ENCODE measurements around the gene FAM180A. TPM values are rescaled to one million over a fixed set of nuclear protein-coding genes. Genes with fewer than 3 reads are reported as not detected.

Gene FAM180A
- not detected in 2 replicates for total RNA-seq (2011; cell fraction: chromatin; rRNA removed; ENCODE audit: low replicate concordance)
- not detected in 2 replicates for total RNA-seq (2011; cell fraction: nucleolus; rRNA removed)
- not detected in 2 replicates for total RNA-seq (2011; cell fraction: nucleoplasm; rRNA removed)
- total RNA-seq (2014; rRNA removed) (not detected in 2 replicates), total RNA-seq (2014; rRNA removed; fragmentation: Illumina TruSeq; extraction: Trizol) (not detected in 2 replicates), total RNA-seq (2015; rRNA removed; fragmentation: Illumina TruSeq; extraction: Trizol) (not detected in 2 replicates), total RNA-seq (2021) (not detected in 2 replicates), polyA plus RNA-seq (2011; rRNA removed) (not detected in 2 replicates), polyA plus RNA-seq (2014; fragmentation: Illumina TruSeq; extraction: Trizol) (not detected in 2 replicates), polyA plus RNA-seq (2014; fragmentation: Nextera tagmentation; extraction: Ambion mirVana) (not detected), polyA plus RNA-seq (2014; rRNA removed) (not detected in 2 replicates), polyA minus RNA-seq (2011; rRNA and poly(A)+ RNA removed) (not detected in 2 replicates), Bru-seq, nascent RNA (not detected), BruChase-seq, experiment 1, labeled RNA remaining after a 2-hour chase (percentile 5 among the genes with signal in this experiment), BruChase-seq, experiment 2, labeled RNA remaining after a 6-hour chase (not detected)
- not detected in 2 replicates for polyA plus RNA-seq (2011; cell fraction: cytosol; rRNA removed)
- polyA plus RNA-seq (2011; cell fraction: nucleus; rRNA removed), result not detected in 2 replicates
- polyA plus RNA-seq (2012), result 0.07 TPM in 1 of 2 replicates, not detected in the other
- polyA minus RNA-seq (2011; cell fraction: cytosol; rRNA and poly(A)+ RNA removed), result not detected in 2 replicates
- not detected in 2 replicates for polyA minus RNA-seq (2011; cell fraction: nucleus; rRNA and poly(A)+ RNA removed)
- long read RNA-seq, experiment 1, result 0 reads
- long read RNA-seq, experiment 2, result 0 reads
- long read RNA-seq, experiment 3, result 0 reads

- ATAC-seq (no peak; the same call in 1 of the 3 replicates), FAIRE-seq (no peak), DNase-seq (ENCODE audit: extremely low read depth in 1 of 4, low spot score in 3 of 4) (no peak)
- in situ Hi-C loops (cut with MboI) (no loop called here), intact Hi-C loops (cut with micrococcal nuclease) (no loop called here)
- CTCF ChIA-PET (ENCODE audit: low intra/inter-chr PET ratio), result no interaction called here
- H4K20me1 ChIP-seq (replicated peaks; ENCODE audit: control insufficient read depth, insufficient read depth, low read length), result no peaks in the 10 kb centered on the region
- 3% methylated on average over 11 of the region's 11 CpGs for WGBS (ENCODE audit: insufficient coverage, low coverage, missing lambda C conversion rate)
- TF ChIP-seq ZNF134 (CRISPR knock-in tag; conservative IDR thresholded peaks at IDR 0.05) (no peak), SPI1 (IDR thresholded peaks at IDR 0.05; ENCODE audit: borderline replicate concordance, low read depth, low read length) (0 out of 2 replicates have a peak, but pooled peaks have one; percentile 5), JUND (IDR thresholded peaks at IDR 0.05; ENCODE audit: borderline replicate concordance, low read depth, low read length) (peak; percentile 9; the same call in 1 of the 2 replicates), JUND (tag; IDR thresholded peaks at IDR 0.05; ENCODE audit: borderline replicate concordance, low read depth, low read length) (no peak), ZNF586 (CRISPR knock-in tag; conservative IDR thresholded peaks at IDR 0.05) (no peak), ZNF583 (CRISPR knock-in tag; IDR thresholded peaks at IDR 0.05) (no peak), MYBL2 (IDR thresholded peaks at IDR 0.05; ENCODE audit: low read depth) (no peak), MYBL2 (CRISPR knock-in tag; IDR thresholded peaks at IDR 0.05; ENCODE audit: borderline replicate concordance) (no peak), FOSL1 (tag; conservative IDR thresholded peaks at IDR 0.05) (peak; percentile 64), ADNP (tag; IDR thresholded peaks at IDR 0.05) (no peak), ZNF699 (CRISPR knock-in tag; IDR thresholded peaks at IDR 0.05; ENCODE audit: insufficient replicate concordance) (no peak), ELF2 (CRISPR knock-in tag; IDR thresholded peaks at IDR 0.05) (no peak)
- TF ChIP-seq, protein P1, sequence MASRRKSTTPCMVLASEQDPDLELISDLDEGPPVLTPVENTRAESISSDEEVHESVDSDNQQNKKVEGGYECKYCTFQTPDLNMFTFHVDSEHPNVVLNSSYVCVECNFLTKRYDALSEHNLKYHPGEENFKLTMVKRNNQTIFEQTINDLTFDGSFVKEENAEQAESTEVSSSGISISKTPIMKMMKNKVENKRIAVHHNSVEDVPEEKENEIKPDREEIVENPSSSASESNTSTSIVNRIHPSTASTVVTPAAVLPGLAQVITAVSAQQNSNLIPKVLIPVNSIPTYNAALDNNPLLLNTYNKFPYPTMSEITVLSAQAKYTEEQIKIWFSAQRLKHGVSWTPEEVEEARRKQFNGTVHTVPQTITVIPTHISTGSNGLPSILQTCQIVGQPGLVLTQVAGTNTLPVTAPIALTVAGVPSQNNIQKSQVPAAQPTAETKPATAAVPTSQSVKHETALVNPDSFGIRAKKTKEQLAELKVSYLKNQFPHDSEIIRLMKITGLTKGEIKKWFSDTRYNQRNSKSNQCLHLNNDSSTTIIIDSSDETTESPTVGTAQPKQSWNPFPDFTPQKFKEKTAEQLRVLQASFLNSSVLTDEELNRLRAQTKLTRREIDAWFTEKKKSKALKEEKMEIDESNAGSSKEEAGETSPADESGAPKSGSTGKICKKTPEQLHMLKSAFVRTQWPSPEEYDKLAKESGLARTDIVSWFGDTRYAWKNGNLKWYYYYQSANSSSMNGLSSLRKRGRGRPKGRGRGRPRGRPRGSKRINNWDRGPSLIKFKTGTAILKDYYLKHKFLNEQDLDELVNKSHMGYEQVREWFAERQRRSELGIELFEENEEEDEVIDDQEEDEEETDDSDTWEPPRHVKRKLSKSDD (conservative IDR thresholded peaks at IDR 0.05; ENCODE audit: low read length), result no peak
- TF ChIP-seq, protein P2, sequence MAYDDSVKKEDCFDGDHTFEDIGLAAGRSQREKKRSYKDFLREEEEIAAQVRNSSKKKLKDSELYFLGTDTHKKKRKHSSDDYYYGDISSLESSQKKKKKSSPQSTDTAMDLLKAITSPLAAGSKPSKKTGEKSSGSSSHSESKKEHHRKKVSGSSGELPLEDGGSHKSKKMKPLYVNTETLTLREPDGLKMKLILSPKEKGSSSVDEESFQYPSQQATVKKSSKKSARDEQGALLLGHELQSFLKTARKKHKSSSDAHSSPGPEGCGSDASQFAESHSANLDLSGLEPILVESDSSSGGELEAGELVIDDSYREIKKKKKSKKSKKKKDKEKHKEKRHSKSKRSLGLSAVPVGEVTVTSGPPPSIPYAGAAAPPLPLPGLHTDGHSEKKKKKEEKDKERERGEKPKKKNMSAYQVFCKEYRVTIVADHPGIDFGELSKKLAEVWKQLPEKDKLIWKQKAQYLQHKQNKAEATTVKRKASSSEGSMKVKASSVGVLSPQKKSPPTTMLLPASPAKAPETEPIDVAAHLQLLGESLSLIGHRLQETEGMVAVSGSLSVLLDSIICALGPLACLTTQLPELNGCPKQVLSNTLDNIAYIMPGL (CRISPR knock-in tag; IDR thresholded peaks at IDR 0.05), result no peak
- H3K9ac ChIP-seq (ENCODE audit: insufficient read depth in 1 of 2, low read depth in 2 of 2, low read length in 2 of 2), result 0 out of 4 replicates have a peak within 1 kb of the TSS, but pooled peaks of 1 of the 2 experiments have one; percentile 30
- no peaks in the 10 kb centered on the region for H3K9me1 ChIP-seq (ENCODE audit: control insufficient read depth, insufficient read depth, low read length)
- no peak within 1 kb of the TSS for H3K4me2 ChIP-seq (ENCODE audit: insufficient read depth, low read length)
- H3K79me2 ChIP-seq (ENCODE audit: control insufficient read depth, insufficient read depth, low read length), result no peaks in the 10 kb centered on the region
- peaks cover 49 to 64% of the 10 kb centered on the region in 2 experiments for H3K27me3 ChIP-seq (ENCODE audit: control insufficient read depth in 2 of 2, insufficient read depth in 2 of 2, low read length in 2 of 2)
- no peak within 1 kb of the TSS for H2AFZ ChIP-seq (ENCODE audit: low read depth, low read length)
- H3K36me3 ChIP-seq (ENCODE audit: control insufficient read depth, insufficient read depth, low read length), result no peaks in the 10 kb centered on the region
- no peak within 1 kb of the TSS for H3K4me3 ChIP-seq
- H3K9me3 ChIP-seq (replicated peaks; ENCODE audit: control insufficient read depth, insufficient read depth, low read depth, low read length), result no peaks in the 10 kb centered on the region
- no TSS peak for BruUV-seq (replicated peaks)
- no peak within 1 kb of the TSS for H3K27ac ChIP-seq (ENCODE audit: extremely low read depth, low read depth, low read length)
- H3K4me1 ChIP-seq (replicated peaks in 1 of 2; ENCODE audit: control insufficient read depth in 2 of 2, insufficient read depth in 2 of 2, low read length in 2 of 2), result no peaks in the 10 kb centered on the region
- POLR2A ChIA-PET, result interaction anchor here (0.6 kb wide), 1 partner anchor 10 kb away, joined by 4 read pairs; no protein-coding TSS in a partner anchor
Observed at GRCh38 chr7:135748770-135749169, at the start of gene FAM180A. Gene FAM180A (minus strand): TSS chr7:135748813. CDS start chr7:135748580, 233 bp downstream.

Measured in K562 (cell line).